Astrocyte (in vitro differentiated cells and primary cell): ENCODE results near the gene TENM3. TPM values are rescaled to one million over a fixed set of nuclear protein-coding genes. Genes with fewer than 3 reads are reported as not detected.

Source experiments
- DNase-seq: peaks from one replicate; pipeline ENCODE4 v3.0.0-alpha.2; 2010; ENCODE audit warnings: low read depth
- FAIRE-seq: peaks from 2 replicates; lab custom pipeline; 2011; peaks lifted over from hg19 to GRCh38; lab: Jason Lieb, UNC
- H2AFZ ChIP-seq: 2 replicates; pipeline ENCODE4 v1.6.0; 2012; ENCODE audit warnings: low read depth, low read length, inconsistent platforms
- H3K27ac ChIP-seq: 2 replicates; pipeline ENCODE4 v1.5.1; 2011; ENCODE audit warnings: low read depth, low read length, inconsistent platforms
- H3K27me3 ChIP-seq: 2 replicates; pipeline ENCODE4 v1.6.0; 2011; ENCODE audit warnings: low read length, inconsistent platforms; ENCODE audit not compliant: insufficient read depth
- H3K36me3 ChIP-seq: 2 replicates; pipeline ENCODE4 v1.5.1; 2011; ENCODE audit warnings: low read length, inconsistent platforms; ENCODE audit not compliant: insufficient read depth
- H3K4me1 ChIP-seq: 2 replicates; pipeline ENCODE4 v1.5.1; 2011; ENCODE audit warnings: low read length, inconsistent platforms; ENCODE audit not compliant: insufficient read depth
- H3K4me2 ChIP-seq: 2 replicates; pipeline ENCODE4 v1.6.0; 2012; ENCODE audit warnings: low read length, inconsistent platforms
- H3K4me3 ChIP-seq: 2 replicates; pipeline ENCODE4 v1.5.1; 2011; ENCODE audit warnings: low read depth, mild to moderate bottlenecking, low read length, inconsistent platforms; ENCODE audit not compliant: insufficient read depth
- H3K79me2 ChIP-seq: 2 replicates; pipeline ENCODE4 v1.6.0; 2012; ENCODE audit warnings: mild to moderate bottlenecking, low read length, inconsistent platforms; ENCODE audit not compliant: insufficient read depth
- H3K9ac ChIP-seq: 2 replicates; pipeline ENCODE4 v1.6.0; 2012; ENCODE audit warnings: mild to moderate bottlenecking, low read length, inconsistent platforms
- H3K9me3 ChIP-seq: 2 replicates; pipeline ENCODE4 v1.5.1; 2012; ENCODE audit warnings: low read depth, mild to moderate bottlenecking, low read length, inconsistent platforms; ENCODE audit not compliant: insufficient read depth
- H4K20me1 ChIP-seq: 2 replicates; pipeline ENCODE4 v1.6.0; 2012; ENCODE audit warnings: low read length, inconsistent platforms; ENCODE audit not compliant: insufficient read depth
- H3K27ac Mint-ChIP-seq: one replicate; pipeline ENCODE4 v1.8.0; 2021; ENCODE audit warnings: mild to moderate bottlenecking, mixed read lengths; ENCODE audit not compliant: unreplicated experiment
- H3K27me3 Mint-ChIP-seq: one replicate; pipeline ENCODE4 v1.8.0; 2021; ENCODE audit warnings: low read depth, mixed read lengths; ENCODE audit not compliant: unreplicated experiment
- H3K36me3 Mint-ChIP-seq: one replicate; pipeline ENCODE4 v1.8.0; 2021; ENCODE audit warnings: low read depth, mixed read lengths; ENCODE audit not compliant: unreplicated experiment
- H3K4me1 Mint-ChIP-seq: one replicate; pipeline ENCODE4 v1.8.0; 2021; ENCODE audit warnings: low read depth, mixed read lengths; ENCODE audit not compliant: unreplicated experiment
- H3K4me3 Mint-ChIP-seq: one replicate; pipeline ENCODE4 v1.8.0; 2021; ENCODE audit warnings: mild to moderate bottlenecking, moderate library complexity, mixed read lengths; ENCODE audit not compliant: unreplicated experiment
- H3K9me3 Mint-ChIP-seq: one replicate; pipeline ENCODE4 v1.8.0; 2021; ENCODE audit warnings: mild to moderate bottlenecking, mixed read lengths; ENCODE audit not compliant: unreplicated experiment
- EZH2 ChIP-seq: IDR thresholded peaks from 2 replicates; pipeline ENCODE4 v1.6.1; 2012; ENCODE audit warnings: mild to moderate bottlenecking, low read length, inconsistent platforms; ENCODE audit not compliant: insufficient read depth
- total RNA-seq: library from RNA; stranded (reverse); gene quantifications from 2 replicates; pipeline ENCODE4 v1.2.1, GENCODE V29; 2021
- TF ChIP-seq, protein P1 (sequence below): IDR thresholded peaks from 2 replicates; pipeline ENCODE4 v1.5.1; 2011; ENCODE audit warnings: low read depth, mild to moderate bottlenecking, inconsistent platforms, low read length, moderate library complexity; ENCODE audit not compliant: insufficient read depth

Gene TENM3
- total RNA-seq, 1 donor from 2014 or later, result 127 TPM

- H3K9ac ChIP-seq, result no peak overlapping the region
- no peaks in the 10 kb centered on the region for H3K27me3 Mint-ChIP-seq
- H3K27me3 ChIP-seq, result no peaks in the 10 kb centered on the region
- no peak overlapping the region for H3K27ac Mint-ChIP-seq
- peaks cover 4% of the 10 kb centered on the region for H3K9me3 ChIP-seq
- H3K36me3 ChIP-seq, result peaks cover 5% of the 10 kb centered on the region
- FAIRE-seq, result no peak
- no peak overlapping the region for H3K4me3 Mint-ChIP-seq
- DNase-seq, result no peak
- H3K4me2 ChIP-seq, result no peak overlapping the region
- no peak overlapping the region for H2AFZ ChIP-seq
- TF ChIP-seq, protein P1, sequence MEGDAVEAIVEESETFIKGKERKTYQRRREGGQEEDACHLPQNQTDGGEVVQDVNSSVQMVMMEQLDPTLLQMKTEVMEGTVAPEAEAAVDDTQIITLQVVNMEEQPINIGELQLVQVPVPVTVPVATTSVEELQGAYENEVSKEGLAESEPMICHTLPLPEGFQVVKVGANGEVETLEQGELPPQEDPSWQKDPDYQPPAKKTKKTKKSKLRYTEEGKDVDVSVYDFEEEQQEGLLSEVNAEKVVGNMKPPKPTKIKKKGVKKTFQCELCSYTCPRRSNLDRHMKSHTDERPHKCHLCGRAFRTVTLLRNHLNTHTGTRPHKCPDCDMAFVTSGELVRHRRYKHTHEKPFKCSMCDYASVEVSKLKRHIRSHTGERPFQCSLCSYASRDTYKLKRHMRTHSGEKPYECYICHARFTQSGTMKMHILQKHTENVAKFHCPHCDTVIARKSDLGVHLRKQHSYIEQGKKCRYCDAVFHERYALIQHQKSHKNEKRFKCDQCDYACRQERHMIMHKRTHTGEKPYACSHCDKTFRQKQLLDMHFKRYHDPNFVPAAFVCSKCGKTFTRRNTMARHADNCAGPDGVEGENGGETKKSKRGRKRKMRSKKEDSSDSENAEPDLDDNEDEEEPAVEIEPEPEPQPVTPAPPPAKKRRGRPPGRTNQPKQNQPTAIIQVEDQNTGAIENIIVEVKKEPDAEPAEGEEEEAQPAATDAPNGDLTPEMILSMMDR, result no peak
- no peak for TF ChIP-seq EZH2
- H4K20me1 ChIP-seq, result no peaks in the 10 kb centered on the region
- H3K9me3 Mint-ChIP-seq, result peaks cover 2% of the 10 kb centered on the region
- H3K27ac ChIP-seq, result no peak overlapping the region
- H3K4me1 ChIP-seq, result peaks cover 2% of the 10 kb centered on the region
- no peaks in the 10 kb centered on the region for H3K79me2 ChIP-seq
- H3K4me3 ChIP-seq, result no peak overlapping the region
- peaks cover 20% of the 10 kb centered on the region for H3K36me3 Mint-ChIP-seq
- H3K4me1 Mint-ChIP-seq, result peaks cover 11% of the 10 kb centered on the region
Measured at GRCh38 chr4:182801636-182802035, 558.4 kb downstream of the TENM3 start.

GRCh38 chr4:182802621-182803020 lies 559.4 kb downstream of the TENM3 start:
- DNase-seq (no peak), FAIRE-seq (no peak)
- no peaks in the 10 kb centered on the region for H3K27me3 ChIP-seq
- peaks cover 4% of the 10 kb centered on the region for H3K36me3 ChIP-seq
- H2AFZ ChIP-seq, result no peak overlapping the region
- no peaks in the 10 kb centered on the region for H3K27me3 Mint-ChIP-seq
- no peaks in the 10 kb centered on the region for H4K20me1 ChIP-seq
- peaks cover 11% of the 10 kb centered on the region for H3K4me1 Mint-ChIP-seq
- H3K4me3 ChIP-seq, result no peak overlapping the region
- no peak overlapping the region for H3K27ac Mint-ChIP-seq
- peaks cover 17% of the 10 kb centered on the region for H3K36me3 Mint-ChIP-seq
- no peak overlapping the region for H3K4me2 ChIP-seq
- peaks cover 4% of the 10 kb centered on the region for H3K9me3 ChIP-seq
- no peaks in the 10 kb centered on the region for H3K79me2 ChIP-seq
- peaks cover 2% of the 10 kb centered on the region for H3K9me3 Mint-ChIP-seq
- H3K4me1 ChIP-seq, result peaks cover 9% of the 10 kb centered on the region
- no peak overlapping the region for H3K4me3 Mint-ChIP-seq
- H3K27ac ChIP-seq, result no peak overlapping the region
- TF ChIP-seq, protein P1, result no peak
- no peak for TF ChIP-seq EZH2
- H3K9ac ChIP-seq, result no peak overlapping the region

- peaks cover 4% of the 10 kb centered on the region for H3K9me3 ChIP-seq
- H3K36me3 Mint-ChIP-seq, result peaks cover 17% of the 10 kb centered on the region
- H4K20me1 ChIP-seq, result no peaks in the 10 kb centered on the region
- no peak overlapping the region for H3K4me3 Mint-ChIP-seq
- DNase-seq (no peak), FAIRE-seq (no peak)
- H3K27me3 Mint-ChIP-seq, result no peaks in the 10 kb centered on the region
- H3K36me3 ChIP-seq, result peaks cover 4% of the 10 kb centered on the region
- no peak overlapping the region for H2AFZ ChIP-seq
- H3K27ac ChIP-seq, result no peak overlapping the region
- no peak overlapping the region for H3K9ac ChIP-seq
- no peak overlapping the region for H3K4me2 ChIP-seq
- TF ChIP-seq, protein P1, result no peak
- no peak for TF ChIP-seq EZH2
- peaks cover 2% of the 10 kb centered on the region for H3K9me3 Mint-ChIP-seq
- no peak overlapping the region for H3K27ac Mint-ChIP-seq
- no peaks in the 10 kb centered on the region for H3K79me2 ChIP-seq
- H3K27me3 ChIP-seq, result no peaks in the 10 kb centered on the region
- no peak overlapping the region for H3K4me3 ChIP-seq
- H3K4me1 Mint-ChIP-seq, result peaks cover 11% of the 10 kb centered on the region
- peaks cover 9% of the 10 kb centered on the region for H3K4me1 ChIP-seq
Measured at GRCh38 chr4:182803235-182803634, 560.0 kb downstream of the TENM3 start.
